H9 (cell line): ENCODE data around the gene GPR107. TPM values are rescaled to one million over a fixed set of nuclear protein-coding genes. Genes with fewer than 3 reads are reported as not detected.
A peak's percentile ranks its signal among the peaks of the same experiment; 100 is the strongest.

Experiments used
- DNase-seq: peaks from one replicate; pipeline ENCODE4 v3.0.0-alpha.2; 2017
- H2AFZ ChIP-seq: one replicate; pipeline ENCODE4 v1.6.1; 2013; ENCODE audit warnings: mild to moderate bottlenecking, low read length, control low read depth, moderate library complexity
- H2AK5ac ChIP-seq: 2 replicates; pipeline ENCODE4 v1.6.1; 2013; ENCODE audit warnings: low read length, control low read depth, mixed read lengths; ENCODE audit not compliant: insufficient read length
- H2BK120ac ChIP-seq: one replicate; pipeline ENCODE4 v1.6.1; 2013; ENCODE audit warnings: low read depth, mild to moderate bottlenecking, low read length, control low read depth, inconsistent platforms; ENCODE audit not compliant: poor library complexity, severe bottlenecking
- H2BK12ac ChIP-seq: 2 replicates; pipeline ENCODE4 v1.6.1; 2013; ENCODE audit warnings: low read length, control low read depth, mixed read lengths, low read depth; ENCODE audit not compliant: insufficient read length
- H2BK15ac ChIP-seq: 2 replicates; pipeline ENCODE4 v1.6.1; 2013; ENCODE audit warnings: low read depth, low read length, control low read depth
- H2BK20ac ChIP-seq: one replicate; pipeline ENCODE4 v1.6.1; 2013; ENCODE audit warnings: low read depth, mild to moderate bottlenecking, low read length, control low read depth, inconsistent platforms; ENCODE audit not compliant: poor library complexity, severe bottlenecking
- H2BK5ac ChIP-seq: 2 replicates; pipeline ENCODE4 v1.6.1; 2013; ENCODE audit warnings: low read length, control low read depth, mixed read lengths; ENCODE audit not compliant: insufficient read length
- H3K14ac ChIP-seq: 2 replicates; pipeline ENCODE4 v1.6.1; 2013; ENCODE audit warnings: low read length, control low read depth; ENCODE audit not compliant: insufficient read depth
- H3K18ac ChIP-seq: 2 replicates; pipeline ENCODE4 v1.6.1; 2013; ENCODE audit warnings: low read depth, mild to moderate bottlenecking, mixed read lengths, low read length, control low read depth; ENCODE audit not compliant: insufficient read length
- H3K23ac ChIP-seq: 2 replicates; pipeline ENCODE4 v1.6.1; 2013; ENCODE audit warnings: low read length, control low read depth, mixed read lengths, low read depth; ENCODE audit not compliant: insufficient read length
- H3K23me2 ChIP-seq: 2 replicates; pipeline ENCODE4 v1.6.1; 2013; ENCODE audit warnings: low read depth, mild to moderate bottlenecking, mixed read lengths, low read length, control low read depth; ENCODE audit not compliant: insufficient read length, poor library complexity, severe bottlenecking
- H3K27ac ChIP-seq: 2 replicates; pipeline ENCODE4 v1.5.1; 2013; ENCODE audit warnings: low read length, control low read depth, mixed read lengths, low read depth; ENCODE audit not compliant: insufficient read length
- H3K27me3 ChIP-seq: 2 replicates; pipeline ENCODE4 v1.6.1; 2013; ENCODE audit warnings: low read length, control low read depth, inconsistent platforms; ENCODE audit not compliant: insufficient read depth
- H3K4ac ChIP-seq: 2 replicates; pipeline ENCODE4 v1.6.1; 2013; ENCODE audit warnings: low read depth, mild to moderate bottlenecking, control low read depth, inconsistent platforms, low read length, moderate library complexity
- H3K4me1 ChIP-seq: 2 replicates; pipeline ENCODE4 v1.6.1; 2013; ENCODE audit warnings: low read length, control low read depth, inconsistent platforms; ENCODE audit not compliant: insufficient read depth
- H3K4me2 ChIP-seq: 2 replicates; pipeline ENCODE4 v1.6.1; 2013; ENCODE audit warnings: low read length, control low read depth, mixed read lengths; ENCODE audit not compliant: insufficient read length, insufficient read depth
- H3K56ac ChIP-seq: 2 replicates; pipeline ENCODE4 v1.6.1; 2013; ENCODE audit warnings: low read depth, mild to moderate bottlenecking, mixed read lengths, low read length, control low read depth; ENCODE audit not compliant: insufficient read length
- H3K79me1 ChIP-seq: 2 replicates; pipeline ENCODE4 v1.6.1; 2013; ENCODE audit warnings: low read depth, mild to moderate bottlenecking, moderate library complexity, low read length, control low read depth, inconsistent platforms; ENCODE audit not compliant: insufficient read depth, poor library complexity, severe bottlenecking
- H3K79me2 ChIP-seq: 2 replicates; pipeline ENCODE4 v1.6.1; 2013; ENCODE audit warnings: low read length, control low read depth, inconsistent platforms; ENCODE audit not compliant: insufficient read depth
- H3K9ac ChIP-seq: 2 replicates; pipeline ENCODE4 v1.6.1; 2013; ENCODE audit warnings: low read length, control low read depth, mixed read lengths; ENCODE audit not compliant: insufficient read length; ENCODE audit errors: extremely low read depth
- H3K9me3 ChIP-seq: one replicate; pipeline ENCODE4 v1.6.1; 2013; ENCODE audit warnings: low read depth, low read length, inconsistent platforms; ENCODE audit not compliant: control insufficient read depth
- H3T11ph ChIP-seq: one replicate; pipeline ENCODE4 v1.6.1; 2013; ENCODE audit warnings: mild to moderate bottlenecking, low read length, control low read depth, inconsistent platforms
- H4K20me1 ChIP-seq: one replicate; pipeline ENCODE4 v1.6.1; 2013; ENCODE audit not compliant: control insufficient read depth, insufficient read length, insufficient read depth
- H4K5ac ChIP-seq: 2 replicates; pipeline ENCODE4 v1.6.1; 2013; ENCODE audit warnings: low read depth, mild to moderate bottlenecking, mixed read lengths, low read length, control low read depth; ENCODE audit not compliant: insufficient read length
- H4K8ac ChIP-seq: replicated peaks from 2 replicates; pipeline ENCODE4 v1.6.1; 2013; ENCODE audit warnings: low read length, control low read depth, mixed read lengths, low read depth; ENCODE audit not compliant: insufficient read length
- H4K91ac ChIP-seq: 2 replicates; pipeline ENCODE4 v1.6.1; 2013; ENCODE audit warnings: low read depth, mild to moderate bottlenecking, moderate library complexity, mixed read lengths, low read length, control low read depth; ENCODE audit not compliant: insufficient read length
- H3K27ac Mint-ChIP-seq, 3 experiments: 2 replicates in 2 of 3; 3 replicates in 1 of 3; pipeline ENCODE4 v1.8.0; 2020 to 2021; ENCODE audit warnings: mixed read lengths in 3 of 3, mild to moderate bottlenecking in 1 of 3, moderate library complexity in 1 of 3
- H3K27me3 Mint-ChIP-seq: 2 replicates; pipeline ENCODE4 v1.8.0; 2021; ENCODE audit warnings: low read depth, mild to moderate bottlenecking, moderate library complexity, mixed read lengths
- H3K36me3 Mint-ChIP-seq, 3 experiments: 2 replicates in 2 of 3; 3 replicates in 1 of 3; pipeline ENCODE4 v1.8.0; 2020 to 2021; ENCODE audit warnings: low read depth in 3 of 3, mixed read lengths in 3 of 3; ENCODE audit not compliant: insufficient read depth in 1 of 3
- H3K4me1 Mint-ChIP-seq, 2 experiments: 2 replicates each; pipeline ENCODE4 v1.8.0; 2020; ENCODE audit warnings: mixed read lengths in 2 of 2
- H3K4me3 Mint-ChIP-seq, 2 experiments: 2 replicates in 1 of 2; 3 replicates in 1 of 2; pipeline ENCODE4 v1.8.0; 2020 to 2021; ENCODE audit warnings: mild to moderate bottlenecking in 2 of 2, mixed read lengths in 2 of 2, moderate library complexity in 1 of 2
- H3K9me3 Mint-ChIP-seq, 2 experiments: 2 replicates in 1 of 2; 3 replicates in 1 of 2; pipeline ENCODE4 v1.8.0; 2020; ENCODE audit warnings: mild to moderate bottlenecking in 2 of 2, mixed read lengths in 2 of 2, moderate library complexity in 1 of 2
- WGBS: extraction: QIAGEN DNeasy Blood & Tissue Kit; methylation state at CpG from one replicate; pipeline ENCODE4 v1.1.7; 2013; ENCODE audit warnings: missing lambda C conversion rate, low lambda C conversion rate, mixed read lengths; ENCODE audit not compliant: insufficient read length; ENCODE audit errors: extremely low coverage; 5-methylcytosine and 5-hydroxymethylcytosine counted together
- total RNA-seq: library from RNA; stranded (reverse); gene quantifications from 2 replicates; pipeline ENCODE4 v1.2.1, GENCODE V29; 2021
- TF ChIP-seq, protein P1 (sequence below): fragments of 200-600 bp; sonication (generic); conservative IDR thresholded peaks from 3 replicates; pipeline ENCODE4 v1.8.0; 2021; ENCODE audit warnings: antibody characterized with exemption, mild to moderate bottlenecking

GPR107 gene
- total RNA-seq, 1 experiment from 2014 or later: 38.0 TPM

GRCh38 chr9:130064621-130065020 lies 10.9 kb downstream of the GPR107 start:
- H3K4me1 ChIP-seq: no peaks in the 10 kb centered on the region; the same call in 1 of the 2 replicates
- no peak overlapping the region for H2BK20ac ChIP-seq
- peaks cover 8% of the 10 kb centered on the region for H3K79me1 ChIP-seq
- Mint-ChIP-seq H3K4me1 (peaks cover 5 to 6% of the 10 kb centered on the region in 2 experiments; a peak in 3 of 4 replicates), H3K9me3 (no peaks in the 10 kb centered on the region; a peak in 1 of 5 replicates), H3K36me3 (peaks cover 0 to 5% (median 0%) of the 10 kb centered on the region in 3 experiments; a peak in 2 of 7 replicates), H3K27ac (peak overlapping the region in 2 of 3 experiments; percentile 62 to 95; a peak in 4 of 7 replicates), H3K4me3 (no peak overlapping the region), H3K27me3 (no peaks in the 10 kb centered on the region)
- no peak overlapping the region for H3K14ac ChIP-seq
- whole genome bisulfite sequencing: no CpG with 5 or more reads among the region's 4 CpGs
- H2AFZ ChIP-seq: no peak overlapping the region
- DNase-seq: no peak
- H3K9me3 ChIP-seq: no peaks in the 10 kb centered on the region
- H2BK15ac ChIP-seq: no peak overlapping the region
- H3K23me2 ChIP-seq: peaks cover 2% of the 10 kb centered on the region
- H4K91ac ChIP-seq: no peak overlapping the region
- TF ChIP-seq, protein P1, sequence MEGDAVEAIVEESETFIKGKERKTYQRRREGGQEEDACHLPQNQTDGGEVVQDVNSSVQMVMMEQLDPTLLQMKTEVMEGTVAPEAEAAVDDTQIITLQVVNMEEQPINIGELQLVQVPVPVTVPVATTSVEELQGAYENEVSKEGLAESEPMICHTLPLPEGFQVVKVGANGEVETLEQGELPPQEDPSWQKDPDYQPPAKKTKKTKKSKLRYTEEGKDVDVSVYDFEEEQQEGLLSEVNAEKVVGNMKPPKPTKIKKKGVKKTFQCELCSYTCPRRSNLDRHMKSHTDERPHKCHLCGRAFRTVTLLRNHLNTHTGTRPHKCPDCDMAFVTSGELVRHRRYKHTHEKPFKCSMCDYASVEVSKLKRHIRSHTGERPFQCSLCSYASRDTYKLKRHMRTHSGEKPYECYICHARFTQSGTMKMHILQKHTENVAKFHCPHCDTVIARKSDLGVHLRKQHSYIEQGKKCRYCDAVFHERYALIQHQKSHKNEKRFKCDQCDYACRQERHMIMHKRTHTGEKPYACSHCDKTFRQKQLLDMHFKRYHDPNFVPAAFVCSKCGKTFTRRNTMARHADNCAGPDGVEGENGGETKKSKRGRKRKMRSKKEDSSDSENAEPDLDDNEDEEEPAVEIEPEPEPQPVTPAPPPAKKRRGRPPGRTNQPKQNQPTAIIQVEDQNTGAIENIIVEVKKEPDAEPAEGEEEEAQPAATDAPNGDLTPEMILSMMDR: no peak
- no peak overlapping the region for H2BK12ac ChIP-seq
- H4K20me1 ChIP-seq: no peaks in the 10 kb centered on the region
- H3K79me2 ChIP-seq: no peaks in the 10 kb centered on the region; the same call in 1 of the 2 replicates
- no peak overlapping the region for H3K9ac ChIP-seq
- no peak overlapping the region for H3K27ac ChIP-seq
- H3T11ph ChIP-seq: no peak overlapping the region
- H4K8ac ChIP-seq: no peak overlapping the region
- H3K4me2 ChIP-seq: no peak overlapping the region
- H2BK120ac ChIP-seq: no peak overlapping the region
- no peak overlapping the region for H3K56ac ChIP-seq
- H2BK5ac ChIP-seq: peak overlapping the region; percentile 13
- H3K4ac ChIP-seq: no peak overlapping the region
- no peak overlapping the region for H3K23ac ChIP-seq
- no peak overlapping the region for H3K18ac ChIP-seq
- no peak overlapping the region for H4K5ac ChIP-seq
- H3K27me3 ChIP-seq: no peaks in the 10 kb centered on the region
- no peak overlapping the region for H2AK5ac ChIP-seq
